ENCODE results near the gene TSPAN9.

TSPAN9 gene

DNA sequence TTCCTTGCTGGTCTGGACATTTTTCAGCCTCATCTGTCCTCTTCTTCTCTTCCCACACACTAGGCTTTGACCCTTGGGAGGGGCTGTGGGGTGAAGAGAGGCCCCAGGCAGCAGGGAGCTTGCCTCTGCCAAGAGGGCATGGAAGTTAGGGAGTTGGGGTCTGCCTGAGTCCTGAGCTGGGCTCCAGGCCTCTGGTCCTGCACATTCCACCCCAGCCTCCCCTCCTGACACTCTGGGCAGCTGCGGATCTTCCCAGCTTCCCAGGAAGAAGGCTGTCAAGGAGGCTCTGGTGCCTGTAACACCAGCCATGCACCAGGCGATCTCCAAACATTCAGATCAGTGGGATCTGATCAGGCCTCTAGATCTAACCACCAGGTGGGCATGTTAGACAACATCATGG lies 244.7 kb downstream of the TSPAN9 start:
- in situ Hi-C loops (cut with MboI; ENCODE audit: low sequenced_read_pairs) = loop anchor here (25.0 kb wide), 1 partner anchor 465 kb away; no protein-coding TSS in a partner anchor

DNA sequence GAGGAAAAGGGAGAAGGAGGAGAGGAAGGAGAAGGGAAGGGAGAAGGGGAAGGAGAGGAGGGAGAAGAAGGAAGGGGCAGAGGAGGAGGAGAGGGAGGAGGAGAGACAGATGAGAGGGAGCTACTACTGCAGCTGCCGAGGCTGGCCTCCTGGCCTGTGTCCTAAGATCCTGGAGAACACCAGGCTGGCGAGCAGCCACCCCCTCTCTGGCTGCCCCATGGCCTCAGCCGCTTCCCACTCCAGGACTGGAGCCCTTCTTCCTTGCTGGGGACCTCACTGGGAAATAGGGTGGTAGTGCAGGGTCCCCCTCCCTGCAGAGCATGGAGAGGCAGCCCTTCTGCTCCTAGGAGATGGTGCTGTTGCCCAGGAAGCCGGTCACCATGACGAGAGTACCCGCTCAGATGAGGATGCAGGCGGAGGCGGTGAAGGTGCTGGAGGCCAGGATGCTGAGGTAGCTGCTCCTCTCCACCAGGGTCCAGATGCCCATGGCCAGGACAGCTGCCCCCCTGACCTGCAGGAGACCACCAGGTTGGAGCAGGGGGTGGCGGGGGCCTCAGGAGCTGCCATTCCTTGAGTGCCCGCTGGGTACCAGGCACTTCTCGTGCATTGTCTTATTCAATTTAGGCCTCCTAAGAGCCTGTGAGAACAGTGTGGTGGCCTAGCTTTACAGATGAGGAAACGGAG lies 246.0 kb downstream of the TSPAN9 start:
- in situ Hi-C loops (cut with MboI; ENCODE audit: low sequenced_read_pairs) = loop anchor here (25.0 kb wide), 1 partner anchor 464 kb away; no protein-coding TSS in a partner anchor

- in situ Hi-C loops (cut with MboI; ENCODE audit: low sequenced_read_pairs) = no loop called here
Observed at GRCh38 chr12:3325736-3326135, 248.6 kb downstream of the TSPAN9 start.

DNA sequence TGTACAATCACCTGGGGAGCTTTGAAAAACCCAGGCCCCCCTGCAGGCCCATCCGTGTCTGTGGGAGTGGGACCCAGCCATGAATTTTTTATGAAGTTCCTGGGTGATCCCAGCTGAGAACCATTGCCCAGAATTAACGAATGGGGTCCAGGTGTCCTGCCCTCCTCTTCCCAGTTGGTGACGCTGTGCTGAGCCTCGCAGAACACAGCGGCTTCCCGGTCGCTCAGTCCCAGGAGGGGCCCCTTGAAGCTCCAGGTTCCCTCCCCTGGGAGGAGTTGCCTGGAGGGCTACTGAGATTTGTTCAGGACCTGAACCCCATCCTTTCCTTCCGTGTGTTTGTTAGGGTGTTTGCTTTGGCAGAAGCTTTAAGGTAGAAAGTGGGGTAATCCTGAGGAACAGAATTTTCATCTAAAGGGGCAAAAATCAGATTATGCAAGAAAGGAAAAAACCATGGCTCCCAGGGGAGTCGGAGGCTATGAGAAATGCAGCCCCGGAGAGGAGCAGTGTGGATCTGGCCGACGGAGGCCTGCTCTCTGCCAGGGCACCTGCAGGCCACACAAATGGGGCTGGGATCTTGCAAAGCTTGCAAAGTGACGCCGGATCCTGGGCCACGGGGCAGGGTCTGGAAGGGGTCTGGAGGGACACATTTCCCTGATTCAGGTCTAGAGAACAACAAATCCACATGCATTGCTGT lies 249.1 kb downstream of the TSPAN9 start:
- in situ Hi-C loops (cut with MboI; ENCODE audit: low sequenced_read_pairs) = no loop called here

DNA sequence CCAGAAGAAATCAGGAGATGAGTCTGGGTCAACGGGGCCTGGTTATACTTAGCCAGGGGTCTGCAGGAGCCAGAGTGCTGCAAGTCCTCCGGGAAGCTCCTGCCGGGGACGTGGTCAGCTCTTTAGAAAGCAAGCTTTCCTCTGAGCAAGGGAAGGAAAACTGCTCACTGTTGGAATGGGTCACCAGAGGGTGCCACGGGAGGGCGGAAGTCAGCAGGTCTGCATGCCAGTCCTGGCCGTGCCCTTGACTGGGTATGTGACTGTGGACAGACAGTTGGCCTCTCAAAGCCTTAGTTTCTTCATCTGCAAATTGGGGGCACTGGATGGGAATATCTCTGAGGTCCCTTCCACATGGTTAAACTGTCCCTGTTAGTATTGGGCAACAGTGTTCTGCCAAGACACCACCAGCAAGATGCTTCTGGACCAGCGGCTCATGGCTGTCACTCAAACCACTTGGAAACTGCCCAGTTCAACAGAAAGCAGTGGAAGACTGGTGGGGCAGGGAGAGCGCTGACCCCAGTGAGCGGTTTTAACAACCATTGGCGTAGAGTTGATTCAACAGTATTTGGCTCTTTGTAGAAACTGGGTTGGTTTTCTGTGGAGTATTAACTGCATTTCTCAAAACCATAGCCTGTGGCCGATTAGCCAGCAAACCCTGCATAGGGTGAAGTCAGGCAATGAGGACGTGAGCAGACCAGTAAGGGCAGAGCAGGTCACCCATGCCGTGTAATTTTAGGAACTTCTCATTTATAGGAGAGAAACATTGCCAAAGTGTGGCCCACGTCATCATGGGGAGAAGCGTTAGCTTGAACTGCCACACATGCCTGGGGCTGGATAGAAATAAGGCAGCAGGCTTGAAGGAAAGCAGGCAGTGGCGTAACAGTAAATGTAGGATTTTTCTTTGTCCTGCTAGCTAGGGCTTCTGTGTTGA lies 249.9 kb downstream of the TSPAN9 start:
- in situ Hi-C loops (cut with MboI; ENCODE audit: low sequenced_read_pairs) = no loop called here

DNA sequence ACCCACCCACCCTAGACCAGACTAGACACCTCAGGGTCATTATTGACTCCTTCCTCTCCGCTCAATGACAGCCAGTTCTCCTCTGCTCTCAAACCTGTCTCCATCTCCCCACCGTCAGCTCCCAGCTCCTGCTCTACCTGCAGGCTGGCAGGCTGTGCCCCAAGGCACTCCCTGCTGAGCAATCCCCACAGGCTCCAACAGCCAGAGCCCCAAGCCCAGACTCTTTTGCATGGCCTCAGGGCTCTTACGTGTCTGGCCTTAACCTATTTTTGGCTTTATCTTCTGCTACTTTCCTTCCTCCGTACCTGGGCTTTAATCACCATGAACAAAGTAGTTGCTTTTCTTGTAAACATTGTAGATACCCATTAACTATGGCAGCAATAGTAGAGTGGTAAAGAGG lies 250.9 kb downstream of the TSPAN9 start:
- in situ Hi-C loops (cut with MboI; ENCODE audit: low sequenced_read_pairs) = no loop called here

GRCh38 chr12:3328571-3328970 lies 251.4 kb downstream of the TSPAN9 start:
- in situ Hi-C loops (cut with MboI; ENCODE audit: low sequenced_read_pairs) = no loop called here

DNA sequence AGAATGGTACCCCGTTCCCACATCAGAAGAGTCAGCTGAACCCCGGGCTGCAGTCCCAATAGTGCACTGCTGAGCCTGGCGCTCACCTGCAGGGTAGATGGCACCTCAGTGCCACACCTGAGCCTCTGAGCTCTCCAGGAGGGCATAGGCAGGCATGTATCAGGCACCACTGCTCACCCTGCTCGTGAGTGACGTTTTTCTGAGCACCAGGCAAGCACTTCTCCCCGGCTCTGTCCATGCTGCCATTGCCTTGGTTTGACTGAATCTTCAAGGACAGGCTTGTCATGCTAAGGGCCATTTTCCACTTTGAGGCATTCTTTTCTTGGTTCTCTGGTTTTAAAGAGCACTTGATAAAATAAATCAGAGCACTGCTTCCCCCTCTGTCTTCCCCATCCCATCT lies 252.2 kb downstream of the TSPAN9 start:
- in situ Hi-C loops (cut with MboI; ENCODE audit: low sequenced_read_pairs) = no loop called here

GRCh38 chr12:3330976-3331510 lies 253.9 kb downstream of the TSPAN9 start:
- in situ Hi-C loops (cut with MboI; ENCODE audit: low sequenced_read_pairs) = no loop called here

- in situ Hi-C loops (cut with MboI; ENCODE audit: low sequenced_read_pairs) = no loop called here
Observed at GRCh38 chr12:3332188-3332587, 255.0 kb downstream of the TSPAN9 start.

GRCh38 chr12:3333583-3333982 lies 256.4 kb downstream of the TSPAN9 start:
- in situ Hi-C loops (cut with MboI; ENCODE audit: low sequenced_read_pairs) = no loop called here

DNA sequence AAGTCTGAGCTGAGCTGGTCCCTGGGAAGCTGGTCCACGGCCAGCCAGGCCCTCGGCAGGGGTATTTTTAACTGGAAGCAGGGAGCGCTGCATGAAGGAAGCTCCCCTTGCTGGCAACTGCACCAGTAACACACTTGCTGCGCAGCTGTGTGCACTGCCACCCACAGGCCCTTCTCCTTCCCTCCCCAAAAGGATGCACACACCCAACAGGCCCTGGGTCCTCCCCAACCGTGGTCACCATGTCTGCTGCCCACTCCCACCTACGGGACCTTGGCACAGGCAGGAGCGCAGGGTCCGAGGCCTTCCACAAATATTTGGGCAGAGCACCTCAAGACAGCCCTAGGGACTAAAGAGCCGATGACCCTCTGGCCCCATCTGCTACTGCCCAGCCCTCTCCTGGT lies 256.8 kb downstream of the TSPAN9 start:
- in situ Hi-C loops (cut with MboI; ENCODE audit: low sequenced_read_pairs) = no loop called here

- in situ Hi-C loops (cut with MboI; ENCODE audit: low sequenced_read_pairs) = no loop called here
Observed at GRCh38 chr12:3335078-3335487, 257.9 kb downstream of the TSPAN9 start.
